Stomach (tissue), 9 donors: ENCODE data around the gene DEFB115. TPM values are rescaled to one million over a fixed set of nuclear protein-coding genes. Genes with fewer than 3 reads are reported as not detected.

ENCODE experiments used
- DNase-seq, 2 donors: peaks; one replicate each; pipeline versions ENCODE4 v3.0.0 to v3.0.0-alpha.2; 2013 to 2019
- H3K27ac ChIP-seq, 5 donors: fragments of 200-600 bp in 4 of 5; sonication (generic) in 4 of 5; one replicate each; pipeline ENCODE4 v1.5.1; 2013 to 2019; ENCODE audit warnings: mild to moderate bottlenecking in 1 of 5, moderate library complexity in 1 of 5
- H3K27me3 ChIP-seq, 3 donors: fragments of 200-600 bp; sonication (generic); one replicate each; pipeline ENCODE4 v1.5.1; 2017 to 2019; ENCODE audit warnings: mixed run types in 1 of 3
- H3K36me3 ChIP-seq, 4 donors: fragments of 200-600 bp; sonication (generic); 1 replicate in 3 of 4; 2 replicates in 1 of 4; pipeline ENCODE4 v1.5.1; 2016 to 2019
- H3K4me1 ChIP-seq, 4 donors: fragments of 200-600 bp; sonication (generic); one replicate each; pipeline ENCODE4 v1.5.1; 2016 to 2019
- H3K4me3 ChIP-seq, 4 donors: fragments of 200-600 bp; sonication (generic) in 3 of 4; one replicate each; pipeline ENCODE4 v1.5.1; 2016 to 2019; ENCODE audit warnings: mild to moderate bottlenecking in 1 of 4
- H3K9me3 ChIP-seq, 4 donors: fragments of 200-600 bp; sonication (generic); one replicate each; pipeline ENCODE4 v1.5.1; 2016 to 2019
- CTCF ChIP-seq, 7 experiments: fragments of 450-650 bp in 4 of 7; fragments of 200-600 bp in 3 of 7; sonication (generic) in 3 of 7; IDR thresholded peaks; one replicate each; pipeline ENCODE4 v1.5.1; 2016 to 2019; ENCODE audit warnings: antibody characterized with exemption in 7 of 7, control low read depth in 2 of 7, mild to moderate bottlenecking in 1 of 7
- EP300 ChIP-seq: sonication (generic); formaldehyde crosslinking; IDR thresholded peaks from one replicate; pipeline ENCODE4 v1.6.1; 2017; ENCODE audit warnings: antibody characterized with exemption
- POLR2A ChIP-seq, 4 donors: fragments of 450-650 bp; IDR thresholded peaks; one replicate each; pipeline ENCODE4 v1.6.1; 2016; ENCODE audit warnings: antibody characterized with exemption in 4 of 4, control low read depth in 2 of 4, mild to moderate bottlenecking in 1 of 4, moderate library complexity in 1 of 4
- POLR2AphosphoS5 ChIP-seq, 3 donors: sonication (generic); formaldehyde crosslinking; IDR thresholded peaks; one replicate each; pipeline ENCODE4 v1.6.1; 2016; ENCODE audit warnings: antibody characterized with exemption in 3 of 3
- whole genome bisulfite sequencing, 5 donors: extraction: QIAGEN DNeasy Blood & Tissue Kit in 3 of 5; methylation state at CpG; one replicate each; pipeline versions ENCODE4 v1.1.5 to v1.1.7; 2013 to 2018; 5-methylcytosine and 5-hydroxymethylcytosine counted together
- intact Hi-C: fragments of 100-400 bp; cut with DNase I; formaldehyde crosslinking; loops from one replicate; pipeline ENCODE4 v1.15.1; 2023; ENCODE audit warnings: low total_unique reads
- polyA plus RNA-seq, 3 donors: library from polyadenylated mRNA; stranded (reverse); fragments of 200-250 nt; gene quantifications; one replicate each; pipeline ENCODE4 v1.2.3, GENCODE V29; 2013
- total RNA-seq, 5 donors: library from RNA; depleted of rRNA; stranded (reverse); fragments of >200 nt; gene quantifications; one replicate each; pipeline versions ENCODE4 v1.1.0 to v1.2.3, GENCODE V29; 2014 to 2016
- donor health status: healthy with polysubstance abuse.
- donor health status: Bipolar disorder and iron deficiency.
- donor health status: healthy.

Gene DEFB115
- total and polyA plus RNA-seq, 8 donors: not detected

- Histone ChIP-seq H3K27me3 (no peaks in the 10 kb centered on the region), H3K4me3 (no peak within 1 kb of the TSS), H3K36me3 (no peaks in the 10 kb centered on the region), H3K9me3 (peaks cover 0 to 10% (median 10%) of the 10 kb centered on the region in 4 donors), H3K27ac (no peak within 1 kb of the TSS), H3K4me1 (no peaks in the 10 kb centered on the region)
- intact Hi-C loops: no loop called here
- no peak for DNase-seq
- TF ChIP-seq POLR2AphosphoS5 (IDR thresholded peaks at IDR 0.05): no peak
- no peak for TF ChIP-seq CTCF (IDR thresholded peaks at IDR 0.05)
- TF ChIP-seq POLR2A (IDR thresholded peaks at IDR 0.05): no peak
- no peak for TF ChIP-seq EP300
- 41 to 49% (median 47%) methylated on average over 8 of the region's 8 CpGs for WGBS, 5 donors
Observed at GRCh38 chr20:31308535-31309162, 51.2 kb downstream of the DEFB115 start, which contains the start of gene DEFB116. DEFB116 (minus strand) TSS chr20:31308585; CDS start chr20:31308585, 0 bp downstream.

Other genes starting within 250 kb of the DEFB115 start
- gene DEFB116, start 50.9 kb downstream of the DEFB115 start, total RNA-seq: not detected
- not detected for gene DEFB116, start 50.9 kb downstream of the DEFB115 start, polyA plus RNA-seq
- gene DEFB118, start 110.9 kb downstream of the DEFB115 start, total RNA-seq: not detected
- gene DEFB118, start 110.9 kb downstream of the DEFB115 start, polyA plus RNA-seq: not detected
- gene DEFB119, start 132.9 kb downstream of the DEFB115 start, total RNA-seq: not detected
- not detected for gene DEFB119, start 132.9 kb downstream of the DEFB115 start, polyA plus RNA-seq
- gene DEFB121, start 148.6 kb downstream of the DEFB115 start, total RNA-seq: not detected
- not detected for gene DEFB121, start 148.6 kb downstream of the DEFB115 start, polyA plus RNA-seq
- gene DEFB123, start 183.0 kb downstream of the DEFB115 start, total RNA-seq: not detected
- gene DEFB123, start 183.0 kb downstream of the DEFB115 start, polyA plus RNA-seq: not detected
- gene DEFB124, start 217.5 kb downstream of the DEFB115 start, total RNA-seq: 1 to 10 TPM in 1 of 5 donors, not detected in 4; 1.1 TPM
- gene DEFB124, start 217.5 kb downstream of the DEFB115 start, polyA plus RNA-seq: under 1 TPM in 1 of 3 donors, not detected in 2; 0.28 TPM
- 1 to 10 TPM in 2 of 5 donors, not detected in 3; 1.3 to 1.6 TPM for gene REM1, start 217.6 kb downstream of the DEFB115 start, total RNA-seq
- gene REM1, start 217.6 kb downstream of the DEFB115 start, polyA plus RNA-seq: 1 to 10 TPM; 1.1 to 2.1 (median 1.1) TPM